K562 (cell line): ENCODE results near the gene PBX2. TPM values are rescaled to one million over a fixed set of nuclear protein-coding genes. Genes with fewer than 3 reads are reported as not detected.
A peak's percentile ranks its signal among the peaks of the same experiment; 100 is the strongest.

Experiments used
- CC2D1A ChIP-seq: fragments of 450-650 bp; IDR thresholded peaks from 2 replicates; pipeline ENCODE4 v1.6.1; 2017; ENCODE audit warnings: mild to moderate bottlenecking
- DPF2 ChIP-seq: fragments of 450-650 bp; IDR thresholded peaks from 2 replicates; pipeline ENCODE4 v1.6.1; 2016
- HLTF ChIP-seq: fragments of 450-650 bp; IDR thresholded peaks from 2 replicates; pipeline ENCODE4 v1.6.1; 2016
- KDM2B ChIP-seq: fragments of 250-450 bp; sonication (Bioruptor Pico); IDR thresholded peaks from 2 replicates; pipeline ENCODE4 v1.8.0; 2021; ENCODE audit warnings: mild to moderate bottlenecking, moderate library complexity
- MAFG ChIP-seq: fragments of 450-650 bp; conservative IDR thresholded peaks from 2 replicates; pipeline ENCODE4 v1.6.1; 2016; ENCODE audit warnings: missing genetic modification characterization, missing compliant biosample characterization
- MAFK ChIP-seq: IDR thresholded peaks from 2 replicates; pipeline ENCODE4 v1.6.1; 2011; ENCODE audit warnings: low read length, improper control_type of control experiment
- MLLT1 ChIP-seq, 2 experiments: fragments of 450-650 bp; IDR thresholded peaks; 2 replicates each; pipeline ENCODE4 v1.6.1; 2016
- MTA1 ChIP-seq: fragments of 450-650 bp; IDR thresholded peaks from 2 replicates; pipeline ENCODE4 v1.6.1; 2017; ENCODE audit warnings: borderline replicate concordance
- MYC ChIP-seq, 2 experiments: fragments of 250-450 bp in 1 of 2; sonication (Bioruptor Pico) in 1 of 2; IDR thresholded peaks; 2 replicates each; pipeline versions ENCODE4 v1.5.1 to v1.6.1; 2012 to 2021; ENCODE audit warnings: low read depth in 2 of 2, borderline replicate concordance in 1 of 2, improper control_type of control experiment in 1 of 2, low read length in 1 of 2, mild to moderate bottlenecking in 1 of 2, moderate library complexity in 1 of 2
- NR2F6 ChIP-seq: fragments of 450-650 bp; formaldehyde crosslinking; IDR thresholded peaks from 2 replicates; pipeline ENCODE4 v1.4.0; 2020; ENCODE audit warnings: mild to moderate bottlenecking
- PML ChIP-seq: IDR thresholded peaks from 2 replicates; pipeline ENCODE4 v1.6.1; 2012; ENCODE audit warnings: low read length, inconsistent platforms
- RCOR1 ChIP-seq, 2 experiments: IDR thresholded peaks; 2 replicates each; pipeline ENCODE4 v1.6.1; 2012; ENCODE audit warnings: low read depth in 2 of 2, low read length in 2 of 2, borderline replicate concordance in 1 of 2, improper control_type of control experiment in 1 of 2
- SETDB1 ChIP-seq: IDR thresholded peaks from one replicate; pipeline ENCODE4 v1.6.1; 2012; ENCODE audit warnings: low read length, control low read depth, inconsistent platforms
- TAL1 ChIP-seq: fragments of 450-650 bp; IDR thresholded peaks from 2 replicates; pipeline ENCODE4 v1.6.1; 2016; ENCODE audit warnings: mild to moderate bottlenecking
- TGIF2 ChIP-seq: sonication (generic); formaldehyde crosslinking; IDR thresholded peaks from 2 replicates; pipeline ENCODE4 v1.8.1; 2022; ENCODE audit warnings: mild to moderate bottlenecking, missing genetic modification reagents, moderate library complexity
- WHSC1 ChIP-seq: IDR thresholded peaks from one replicate; pipeline ENCODE4 v1.6.1; 2012; ENCODE audit warnings: low read length, control low read depth, inconsistent platforms
- YY1 ChIP-seq, 3 experiments: IDR thresholded peaks; 2 replicates each; pipeline ENCODE4 v1.6.1; 2011; ENCODE audit warnings: low read length in 2 of 3, mild to moderate bottlenecking in 2 of 3, moderate library complexity in 2 of 3, borderline replicate concordance in 1 of 3, control low read depth in 1 of 3, low read depth in 1 of 3; ENCODE audit not compliant: insufficient read depth in 3 of 3, insufficient replicate concordance in 2 of 3, control insufficient read depth in 1 of 3, insufficient read length in 1 of 3; ENCODE audit errors: extremely low read depth in 1 of 3
- ZHX1 ChIP-seq: fragments of 150-350 bp; conservative IDR thresholded peaks from 2 replicates; pipeline ENCODE4 v1.6.1; 2014; ENCODE audit warnings: low read length
- ZNF121 ChIP-seq: sonication (generic); formaldehyde crosslinking; conservative IDR thresholded peaks from 2 replicates; pipeline ENCODE4 v1.8.0; 2022; ENCODE audit warnings: missing genetic modification reagents
- ZNF143 ChIP-seq: sonication (generic); formaldehyde crosslinking; IDR thresholded peaks from 2 replicates; pipeline ENCODE4 v1.9.0; 2022; ENCODE audit warnings: mild to moderate bottlenecking, missing genetic modification reagents
- ZNF174 ChIP-seq: fragments of 250-450 bp; sonication (Bioruptor Pico); IDR thresholded peaks from 2 replicates; pipeline ENCODE4 v1.4.0; 2020; ENCODE audit warnings: mild to moderate bottlenecking
- ZNF354B ChIP-seq: fragments of 250-450 bp; sonication (Bioruptor Pico); IDR thresholded peaks from 2 replicates; pipeline ENCODE4 v1.4.0; 2020
- ZNF431 ChIP-seq: sonication (generic); formaldehyde crosslinking; IDR thresholded peaks from 2 replicates; pipeline ENCODE4 v1.8.0; 2022; ENCODE audit warnings: mild to moderate bottlenecking, missing genetic modification reagents
- ZNF436 ChIP-seq: fragments of 250-450, 450-650 bp; sonication (Bioruptor Pico); formaldehyde crosslinking; IDR thresholded peaks from 2 replicates; pipeline ENCODE4 v1.7.0; 2020; ENCODE audit warnings: mild to moderate bottlenecking
- polyA plus RNA-seq, 8 experiments: library from polyadenylated mRNA; depleted of rRNA in 4 of 8; stranded (reverse) in 5 of 8; unstranded in 3 of 8; fragments of >200 nt; fragmentation: Nextera tagmentation in 2 of 8; fragmentation: Illumina TruSeq in 1 of 8; extraction: Ambion mirVana in 2 of 8; extraction: Trizol in 1 of 8; gene quantifications; 2 replicates each; pipeline versions ENCODE4 v1.2.1 to v1.2.3, GENCODE V29; 2011 to 2014; ENCODE audit warnings: inconsistent platforms in 1 of 8, missing spikeins in 1 of 8
- total RNA-seq, 7 experiments: library from RNA; depleted of rRNA in 6 of 7; stranded (reverse); fragments of >200 nt in 6 of 7; fragmentation: Illumina TruSeq in 2 of 7; extraction: Trizol in 2 of 7; gene quantifications; 2 replicates each; pipeline versions ENCODE4 v1.2.1 to v1.2.3, GENCODE V29; 2011 to 2021; ENCODE audit warnings: low replicate concordance in 1 of 7
- TF ChIP-seq, protein P1 (sequence below): fragments of 200-800 bp; sonication (Bioruptor generic); IDR thresholded peaks from 2 replicates; pipeline ENCODE4 v1.6.1; 2017; ENCODE audit warnings: missing genetic modification characterization, missing compliant biosample characterization

PBX2 gene
- total and polyA plus RNA-seq, 9 of the 15 experiments (the other 6 are each of a cell fraction or from before 2014, with no cell fraction given): 1.9 to 134 (median 62.5) TPM

DNA sequence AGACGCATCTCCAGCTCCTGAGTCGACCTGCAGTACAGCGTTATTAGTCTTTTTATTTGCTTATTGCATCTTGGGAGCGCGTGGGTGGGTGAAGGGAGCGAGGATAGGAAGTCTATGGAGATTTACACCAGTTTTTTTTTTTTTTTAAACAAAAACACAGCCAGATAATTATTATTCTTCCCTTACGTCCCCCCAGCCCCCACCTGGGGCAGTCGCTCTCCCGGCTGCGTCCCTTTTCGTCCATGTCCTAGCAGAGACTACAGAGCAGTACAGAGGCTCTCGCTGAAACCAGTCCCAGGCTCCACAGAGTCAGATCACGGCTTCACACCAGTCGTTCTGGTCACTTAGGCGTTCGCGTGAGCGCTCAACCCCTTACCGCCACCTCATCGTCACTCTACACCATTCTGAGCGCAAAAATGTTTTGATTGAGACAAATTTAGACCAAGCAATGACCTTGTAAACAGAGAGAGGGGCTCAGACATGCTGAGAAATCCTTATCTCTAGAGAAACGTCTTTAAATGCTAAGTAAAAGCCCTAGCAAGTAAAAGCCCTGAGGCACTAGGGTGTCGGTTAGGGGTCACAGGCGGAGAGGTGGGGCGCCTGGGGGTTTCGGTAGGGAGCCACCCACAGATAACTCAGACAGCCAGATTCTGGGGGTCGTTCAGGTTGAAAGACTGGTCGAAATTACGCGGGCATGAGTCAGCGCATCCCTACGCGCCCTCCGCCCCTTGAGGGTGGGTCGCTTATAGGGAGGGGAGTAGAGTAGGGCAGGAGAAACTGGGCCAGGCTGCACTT is 37.0 kb downstream of the PBX2 start (continued):
- TF ChIP-seq ZNF121 (no peak), PML (0 out of 2 replicates have a peak, but pooled peaks have one; percentile 7), ZNF174 (CRISPR knock-in tag) (no peak), MAFK (no peak), MYC (IDR thresholded peaks at IDR 0.05; ENCODE audit: low read depth, low read length) (0 out of 2 replicates have a peak, but pooled peaks have one; percentile 6), MYC (CRISPR knock-in tag; IDR thresholded peaks at IDR 0.05; ENCODE audit: borderline replicate concordance, low read depth) (no peak), TAL1 (no peak; the same call in 1 of the 2 replicates), CC2D1A (no peak), HLTF (no peak), MTA1 (no peak), RCOR1 (IDR thresholded peaks at IDR 0.05; ENCODE audit: borderline replicate concordance in 1 of 2, low read depth in 2 of 2, low read length in 2 of 2) (no peak; a peak in 1 of 4 replicates), MAFG (tag) (peak; percentile 20; the same call in 1 of the 2 replicates), SETDB1 (no peak), DPF2 (peak; percentile 66), MLLT1 (IDR thresholded peaks at IDR 0.05) (no peak), WHSC1 (no peak), YY1 (IDR thresholded peaks at IDR 0.05; ENCODE audit: borderline replicate concordance in 1 of 3, control insufficient read depth in 1 of 3, extremely low read depth in 1 of 3, insufficient read depth in 3 of 3, insufficient read length in 1 of 3, insufficient replicate concordance in 2 of 3, low read depth in 1 of 3, low read length in 2 of 3) (no peak), NR2F6 (no peak), TGIF2 (CRISPR knock-in tag) (no peak), ZHX1 (no peak), ZNF436 (CRISPR knock-in tag) (no peak), ZNF431 (CRISPR knock-in tag) (no peak), KDM2B (no peak), ZNF143 (no peak), ZNF354B (CRISPR knock-in tag) (no peak)
- TF ChIP-seq, protein P1, sequence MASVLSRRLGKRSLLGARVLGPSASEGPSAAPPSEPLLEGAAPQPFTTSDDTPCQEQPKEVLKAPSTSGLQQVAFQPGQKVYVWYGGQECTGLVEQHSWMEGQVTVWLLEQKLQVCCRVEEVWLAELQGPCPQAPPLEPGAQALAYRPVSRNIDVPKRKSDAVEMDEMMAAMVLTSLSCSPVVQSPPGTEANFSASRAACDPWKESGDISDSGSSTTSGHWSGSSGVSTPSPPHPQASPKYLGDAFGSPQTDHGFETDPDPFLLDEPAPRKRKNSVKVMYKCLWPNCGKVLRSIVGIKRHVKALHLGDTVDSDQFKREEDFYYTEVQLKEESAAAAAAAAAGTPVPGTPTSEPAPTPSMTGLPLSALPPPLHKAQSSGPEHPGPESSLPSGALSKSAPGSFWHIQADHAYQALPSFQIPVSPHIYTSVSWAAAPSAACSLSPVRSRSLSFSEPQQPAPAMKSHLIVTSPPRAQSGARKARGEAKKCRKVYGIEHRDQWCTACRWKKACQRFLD (CRISPR knock-in tag): no peak
